Transverse colon (tissue), 4 donors: ENCODE data around the gene PCDHGB6.

Experiments
- CTCF ChIP-seq, 5 experiments: fragments of 200-600 bp in 3 of 5; fragments of 450-650 bp in 2 of 5; sonication (generic) in 3 of 5; IDR thresholded peaks; 1 replicate in 2 of 5; 2 replicates in 3 of 5; pipeline ENCODE4 v1.5.1; 2016 to 2017; ENCODE audit warnings: antibody characterized with exemption in 5 of 5, inconsistent platforms in 3 of 5, mild to moderate bottlenecking in 2 of 5, moderate library complexity in 1 of 5
- POLR2AphosphoS5 ChIP-seq, 3 donors: sonication (generic); formaldehyde crosslinking; IDR thresholded peaks; one replicate each; pipeline ENCODE4 v1.6.1; 2016; ENCODE audit warnings: antibody characterized with exemption in 3 of 3

DNA sequence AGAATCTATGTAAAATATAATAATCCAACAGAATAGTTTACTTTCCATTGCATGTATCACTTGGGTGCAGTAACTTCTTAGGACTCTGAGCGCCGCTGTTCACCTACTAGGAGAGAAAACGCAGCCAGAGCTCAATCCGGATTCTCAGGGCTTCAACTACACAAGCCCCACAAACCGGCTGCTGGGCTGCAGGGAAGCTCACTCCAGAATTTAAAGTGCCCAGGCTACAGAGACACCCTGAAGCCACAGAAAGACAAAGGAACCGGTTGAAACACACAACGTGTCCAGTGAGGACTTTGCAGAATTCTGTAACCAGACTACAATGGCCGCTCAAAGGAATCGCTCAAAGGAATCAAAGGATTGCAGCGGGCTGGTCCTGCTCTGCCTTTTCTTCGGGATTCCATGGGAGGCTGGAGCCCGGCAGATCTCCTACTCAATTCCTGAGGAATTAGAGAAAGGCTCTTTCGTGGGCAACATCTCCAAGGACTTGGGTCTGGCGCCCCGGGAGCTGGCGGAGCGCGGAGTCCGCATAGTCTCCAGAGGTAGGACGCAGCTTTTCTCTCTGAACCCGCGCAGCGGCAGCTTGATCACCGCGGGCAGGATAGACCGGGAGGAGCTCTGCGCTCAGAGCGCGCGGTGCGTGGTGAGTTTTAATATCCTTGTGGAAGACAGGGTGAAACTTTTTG is 5.2 kb downstream of the PCDHGB6 start, which contains the start of gene PCDHGA10:
- TF ChIP-seq CTCF (IDR thresholded peaks at IDR 0.05) (peak; percentile 23 to 54 (median 41)), POLR2AphosphoS5 (IDR thresholded peaks at IDR 0.05) (no peak)
